Superior temporal gyrus (tissue), 1 donor: ENCODE data around the gene TLCD3B.
A peak's percentile ranks its signal among the peaks of the same experiment; 100 is the strongest.
"Not testable (repeated sequence)": the region's sequence is repeated elsewhere in the genome, so short reads cannot be mapped to it uniquely, and the experiment has no call there.

Source experiments
- DNase-seq: peaks from one replicate; pipeline ENCODE4 v3.0.0-alpha.2; 2016; ENCODE audit errors: extremely low spot score

TLCD3B gene

DNA sequence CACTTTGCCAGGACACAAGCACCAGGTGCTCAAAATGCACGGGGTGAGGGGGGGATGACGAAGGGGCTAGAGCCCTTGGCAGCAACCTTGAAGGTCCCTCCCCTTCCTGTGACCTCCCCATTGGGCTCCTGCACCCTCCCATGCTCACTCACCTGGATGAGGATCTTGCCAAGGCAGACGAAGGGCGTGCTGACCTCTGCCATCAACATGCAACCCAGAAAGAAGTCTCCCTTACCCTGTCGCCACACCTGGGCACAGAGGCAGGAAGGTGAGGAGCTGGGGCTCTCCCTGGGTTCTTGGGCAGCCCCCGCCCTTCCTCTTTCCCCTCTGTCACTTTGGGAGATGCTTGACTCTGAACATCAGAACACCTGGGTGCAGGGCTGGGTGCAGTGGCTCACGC, 5.5 kb downstream of the TLCD3B start:
- DNase-seq: no peak

DNA sequence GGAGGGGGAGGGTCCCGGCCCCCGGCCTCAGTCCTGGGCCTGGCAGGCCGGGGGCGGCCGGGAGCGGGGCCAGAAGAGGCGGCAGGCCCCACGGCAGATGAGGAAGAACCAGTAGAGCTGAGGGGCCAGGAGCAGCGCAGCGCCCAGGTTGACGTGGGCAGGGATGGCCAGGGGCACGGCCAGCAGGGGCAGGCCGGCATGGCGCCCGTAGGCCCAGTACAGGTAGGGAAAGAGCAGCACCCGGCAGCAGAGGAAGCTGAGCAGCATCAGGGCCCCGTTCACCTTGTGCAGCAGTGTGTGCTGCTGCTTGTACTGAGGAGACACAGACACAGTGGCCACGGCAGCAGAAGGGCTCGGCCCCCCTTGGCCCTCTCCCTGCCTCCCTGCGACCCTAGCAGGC, 5.9 kb downstream of the TLCD3B start:
- no peak for DNase-seq

DNA sequence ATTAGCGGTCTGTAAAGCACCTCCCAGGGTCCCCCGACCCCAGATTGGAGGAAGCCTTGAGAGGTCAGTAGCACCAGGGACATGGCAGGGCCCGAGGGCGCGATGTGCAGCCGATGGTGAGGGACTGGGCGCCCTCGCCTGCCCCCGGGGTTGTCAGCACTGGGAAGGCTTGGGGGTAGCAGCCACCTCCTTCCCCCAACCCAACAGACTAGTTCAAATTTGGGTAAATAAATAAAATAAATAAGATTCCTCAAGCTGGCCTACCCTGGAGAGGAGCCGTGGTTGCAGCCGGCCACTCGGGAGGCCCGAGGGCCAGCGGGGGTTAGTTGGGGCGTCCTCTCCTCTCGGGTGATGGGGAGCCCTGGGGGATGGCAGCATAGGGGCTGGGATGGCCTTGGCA, 6.6 kb downstream of the TLCD3B start:
- no peak for DNase-seq

DNA sequence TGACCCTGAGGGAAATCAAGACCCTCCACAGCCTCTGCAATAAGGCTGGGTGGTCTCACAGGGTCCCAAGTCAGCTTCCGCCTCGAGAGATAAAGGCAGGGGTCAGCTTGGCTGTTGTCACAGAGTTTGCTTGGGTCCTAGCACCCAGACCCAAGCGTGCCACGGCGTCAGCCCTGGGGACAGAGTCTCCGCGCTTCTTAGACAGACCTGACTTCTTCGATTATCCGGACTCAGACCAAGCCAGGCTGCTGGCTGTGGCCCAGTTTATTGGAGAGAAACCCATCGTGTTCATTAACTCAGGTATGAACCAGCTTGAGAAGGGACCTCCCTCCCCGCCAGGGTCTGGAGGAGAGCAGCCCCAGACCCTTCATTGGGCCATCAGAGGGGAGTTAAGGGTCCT, 7.5 kb downstream of the TLCD3B start:
- DNase-seq: no peak

DNA sequence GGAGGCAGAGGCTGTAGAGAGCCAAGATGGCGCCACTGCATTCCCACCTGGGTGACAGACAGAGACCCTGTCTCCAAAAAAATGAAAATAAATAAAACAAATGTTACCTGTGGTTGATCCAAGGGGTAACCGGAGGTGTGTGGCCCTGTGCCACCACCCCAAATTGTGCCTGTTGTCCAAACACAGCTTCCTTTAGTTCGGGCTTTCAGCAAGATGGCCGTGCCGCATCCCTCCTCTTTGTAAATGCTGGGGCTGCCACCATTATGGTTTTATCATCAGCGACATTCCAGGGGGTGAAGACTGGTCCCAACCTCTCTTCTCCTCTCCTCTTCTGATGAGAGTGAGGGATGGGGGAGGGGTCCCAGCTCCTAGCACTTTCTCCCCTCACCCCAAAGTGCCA, 8.2 kb downstream of the TLCD3B start, which contains the start of gene C16orf92:
TSS of gene C16orf92 (plus strand) at position 312 of the 400 bp plus-strand sequence. CDS start 143 bp downstream, outside the sequence.
- no peak for DNase-seq

DNA sequence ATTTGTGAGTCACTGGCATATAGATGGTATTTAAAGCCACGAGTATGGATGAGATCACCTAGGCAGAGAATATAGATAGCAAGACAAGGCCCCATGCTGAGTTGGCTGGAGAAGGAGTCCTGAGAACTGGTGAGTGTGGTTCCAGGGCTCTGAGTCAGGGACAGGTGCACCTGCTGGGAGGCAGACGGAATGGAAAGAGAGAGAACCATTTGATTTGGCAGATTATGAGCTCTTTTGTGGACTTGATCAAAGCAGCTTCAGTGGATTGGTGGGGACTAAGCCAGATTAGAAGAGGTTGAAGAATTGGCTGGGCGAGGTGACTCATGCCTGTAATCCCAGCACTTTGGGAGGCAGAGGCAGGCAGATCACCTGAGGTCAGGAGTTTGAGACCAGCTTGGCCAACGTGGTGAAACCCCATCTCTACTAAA, 12.3 kb downstream of the TLCD3B start:
- peak; percentile 45 for DNase-seq

DNA sequence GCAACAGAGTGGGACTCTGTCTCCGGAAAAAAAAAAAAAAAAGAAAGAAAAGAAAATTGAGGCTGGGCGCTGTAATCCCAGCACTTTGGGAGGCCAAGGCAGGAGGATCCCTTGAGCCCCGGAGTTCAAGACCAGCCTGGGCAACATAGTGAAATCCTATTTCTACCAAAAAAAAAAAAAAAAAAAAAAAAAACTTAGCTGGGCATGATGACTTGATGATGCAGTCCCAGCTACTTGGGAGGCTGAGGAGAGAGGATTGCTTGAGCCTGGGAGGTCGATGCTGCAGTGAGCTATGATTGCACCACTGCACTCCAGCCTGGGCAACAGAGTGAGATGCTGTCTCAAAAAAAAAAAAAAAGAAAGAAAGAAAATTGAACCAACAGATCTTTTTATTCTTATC, 13.1 kb downstream of the TLCD3B start:
- not testable (repeated sequence) for DNase-seq

DNA sequence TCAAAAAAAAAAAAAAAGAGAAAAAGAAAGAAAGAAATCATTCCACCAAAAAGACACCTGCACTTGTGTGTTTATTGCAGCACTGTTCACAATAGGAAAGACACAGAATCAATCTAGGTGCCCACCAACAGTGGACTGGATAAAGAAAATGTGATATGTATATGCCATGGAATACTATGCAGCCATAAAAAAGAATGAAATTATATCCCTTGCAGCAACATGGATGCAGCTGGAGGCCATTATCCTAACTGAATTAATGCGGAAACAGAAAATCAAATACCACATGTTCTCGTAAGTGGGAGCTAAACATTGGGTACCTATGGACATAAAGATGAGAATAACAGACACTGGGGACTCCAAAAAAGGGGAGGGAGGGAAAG, 13.8 kb downstream of the TLCD3B start:
- DNase-seq: no peak

DNA sequence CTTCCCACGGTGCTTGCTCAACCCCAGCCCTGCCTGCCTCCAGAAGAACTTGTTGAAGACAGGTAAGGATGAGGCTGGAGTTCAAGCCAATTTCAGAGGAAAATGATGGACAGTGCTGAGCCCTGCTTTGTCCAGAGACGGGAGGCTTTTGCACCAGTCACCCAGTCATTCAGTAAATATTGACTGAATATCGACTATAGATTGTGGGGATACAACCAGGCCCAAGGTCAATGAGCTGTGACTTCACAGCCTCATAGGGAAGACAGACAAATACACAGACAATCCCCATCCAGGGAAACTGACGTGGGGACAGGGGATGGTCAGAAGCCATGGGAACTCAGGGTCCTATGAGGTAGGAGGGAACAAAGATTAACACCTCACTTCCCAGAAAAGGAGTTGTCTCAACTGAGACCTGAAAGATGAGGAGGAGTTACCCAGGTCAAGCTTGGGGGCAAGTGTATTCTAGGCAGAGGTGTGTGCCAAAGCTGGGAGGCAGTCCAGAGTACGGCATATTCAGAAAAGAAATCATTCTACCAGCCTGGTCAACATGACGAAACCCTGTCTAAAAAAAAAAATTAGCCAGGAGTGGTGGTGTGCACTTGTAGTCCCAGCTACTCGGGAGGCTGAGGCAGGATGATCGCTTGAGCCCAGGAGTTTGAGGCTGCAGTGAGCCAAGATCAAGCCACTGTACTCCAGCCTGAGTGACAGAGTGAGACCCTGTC, 14.4 kb downstream of the TLCD3B start:
- DNase-seq: no peak

DNA sequence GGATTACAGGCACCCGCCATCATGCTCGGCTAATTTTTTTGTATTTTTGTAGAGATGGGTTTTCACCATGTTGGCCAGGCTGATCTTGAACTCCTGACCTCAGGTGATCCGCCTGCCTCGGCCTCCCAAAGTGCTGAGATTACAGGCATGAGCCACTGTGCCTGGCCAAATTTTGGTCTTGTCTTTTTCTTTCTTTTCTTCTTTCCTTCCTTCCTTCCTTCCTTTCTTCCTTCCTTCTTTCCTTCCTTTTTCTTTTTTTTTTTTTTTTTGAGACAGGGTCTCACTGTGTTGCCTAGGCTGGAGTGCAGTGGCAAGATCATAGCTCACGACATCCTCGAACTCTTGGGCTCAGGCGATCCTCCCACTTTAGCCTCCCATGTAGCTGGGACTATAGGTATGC, 15.6 kb downstream of the TLCD3B start:
- not testable (repeated sequence) for DNase-seq

DNA sequence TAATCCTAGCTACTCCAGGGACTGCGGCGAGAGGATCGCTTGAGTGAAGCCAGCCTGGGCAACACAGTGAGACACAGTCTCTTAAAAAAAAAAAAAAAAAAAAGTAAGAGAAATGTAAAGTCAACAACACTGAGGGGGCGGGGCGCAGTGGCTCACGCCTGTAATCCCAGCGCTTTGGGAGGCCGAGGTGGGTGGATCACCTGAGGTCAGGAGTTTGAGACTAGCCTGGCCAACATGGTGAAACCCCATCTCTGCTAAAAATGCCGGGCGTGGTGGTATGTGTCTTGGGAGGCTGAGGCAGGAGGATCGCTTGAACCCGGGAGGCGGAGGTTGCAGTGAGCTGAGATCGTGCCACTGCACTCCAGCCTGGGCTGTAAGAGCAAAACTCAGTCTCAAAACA, 18.5 kb downstream of the TLCD3B start:
- not testable (repeated sequence) for DNase-seq

DNA sequence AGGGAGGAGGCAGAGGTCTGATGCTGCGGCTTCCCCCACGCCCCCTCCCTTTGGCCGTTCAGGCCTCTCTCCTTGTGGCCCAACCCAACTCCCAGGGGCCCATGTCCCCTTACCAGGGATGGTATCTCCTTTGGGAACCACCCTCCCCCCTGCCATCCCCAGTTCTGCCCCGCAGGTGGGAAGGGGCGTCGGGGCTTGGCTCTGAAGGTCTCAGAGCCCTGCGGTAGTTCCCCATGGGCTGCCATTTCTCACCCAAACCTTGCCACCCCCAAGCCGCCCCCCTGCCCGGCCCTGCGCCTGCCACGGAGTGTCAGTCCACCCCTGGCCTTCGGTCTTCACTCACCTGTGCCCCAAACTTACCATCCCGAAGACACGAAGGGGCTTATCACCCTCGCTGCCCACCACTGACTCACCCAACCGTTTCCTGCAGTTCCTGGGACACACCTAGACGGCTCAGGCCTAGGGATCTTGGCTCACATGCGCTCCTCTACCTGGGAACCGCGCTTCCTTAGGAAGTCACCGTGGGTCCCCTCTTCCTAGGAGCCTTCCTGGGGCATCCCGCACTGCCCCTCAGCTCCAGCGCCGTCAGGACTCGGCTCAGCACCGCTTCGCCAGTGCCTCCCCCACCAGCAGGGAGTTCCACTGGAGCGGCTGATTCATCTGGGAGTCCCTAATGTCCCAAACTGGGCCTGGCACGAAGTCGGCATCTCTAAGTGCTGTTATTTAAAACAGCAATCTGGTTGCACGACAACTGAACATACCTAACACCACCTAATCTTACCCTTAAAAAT, 19.2 kb downstream of the TLCD3B start:
- DNase-seq: no peak

DNA sequence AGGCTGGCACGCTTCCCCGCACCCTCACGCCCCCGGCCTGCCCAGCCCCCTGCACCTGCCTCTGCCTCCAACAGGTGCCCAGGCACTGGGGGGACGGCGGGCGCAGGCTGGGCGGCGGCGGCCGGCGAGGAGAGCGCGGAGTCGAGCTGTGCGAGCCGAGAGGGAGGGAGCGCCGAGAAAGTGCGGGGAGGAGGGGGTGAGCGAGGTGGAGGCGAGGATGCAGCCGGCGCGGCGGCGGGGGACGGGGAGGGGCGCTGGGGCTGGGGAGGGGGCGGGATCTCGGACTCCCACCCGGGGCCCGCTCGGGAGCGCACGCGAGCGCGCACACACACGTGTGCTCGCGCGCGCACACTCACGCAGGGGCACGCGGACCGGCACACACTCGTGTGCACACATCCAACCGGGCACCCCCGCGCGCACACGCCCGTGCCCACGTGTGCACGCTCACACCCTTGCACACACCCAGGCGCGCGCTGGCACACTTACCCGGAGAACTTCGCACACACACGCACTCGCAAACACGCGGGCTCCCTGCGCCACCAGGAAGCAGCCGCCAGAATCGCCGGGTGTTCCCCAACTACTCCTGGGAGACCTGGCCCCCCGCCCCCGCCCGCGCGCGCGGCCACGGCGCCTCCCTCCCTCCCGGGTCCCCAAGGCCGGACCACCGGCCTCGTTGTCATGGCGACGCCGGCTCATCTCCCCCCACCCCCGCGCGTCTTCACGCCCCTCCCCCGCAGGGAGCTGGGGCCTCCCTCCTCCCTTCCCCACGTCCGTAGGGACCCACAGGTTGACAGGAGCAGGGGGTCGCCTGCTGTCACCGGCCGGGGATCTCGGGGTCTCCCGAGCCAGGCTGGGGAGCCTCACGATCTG, 20.0 kb downstream of the TLCD3B start, which contains the start of gene DOC2A:
TSS of gene DOC2A (minus strand) at position 184 of the 870 bp plus-strand sequence. CDS start 805 bp downstream, outside the sequence.
- DNase-seq: no peak

DNA sequence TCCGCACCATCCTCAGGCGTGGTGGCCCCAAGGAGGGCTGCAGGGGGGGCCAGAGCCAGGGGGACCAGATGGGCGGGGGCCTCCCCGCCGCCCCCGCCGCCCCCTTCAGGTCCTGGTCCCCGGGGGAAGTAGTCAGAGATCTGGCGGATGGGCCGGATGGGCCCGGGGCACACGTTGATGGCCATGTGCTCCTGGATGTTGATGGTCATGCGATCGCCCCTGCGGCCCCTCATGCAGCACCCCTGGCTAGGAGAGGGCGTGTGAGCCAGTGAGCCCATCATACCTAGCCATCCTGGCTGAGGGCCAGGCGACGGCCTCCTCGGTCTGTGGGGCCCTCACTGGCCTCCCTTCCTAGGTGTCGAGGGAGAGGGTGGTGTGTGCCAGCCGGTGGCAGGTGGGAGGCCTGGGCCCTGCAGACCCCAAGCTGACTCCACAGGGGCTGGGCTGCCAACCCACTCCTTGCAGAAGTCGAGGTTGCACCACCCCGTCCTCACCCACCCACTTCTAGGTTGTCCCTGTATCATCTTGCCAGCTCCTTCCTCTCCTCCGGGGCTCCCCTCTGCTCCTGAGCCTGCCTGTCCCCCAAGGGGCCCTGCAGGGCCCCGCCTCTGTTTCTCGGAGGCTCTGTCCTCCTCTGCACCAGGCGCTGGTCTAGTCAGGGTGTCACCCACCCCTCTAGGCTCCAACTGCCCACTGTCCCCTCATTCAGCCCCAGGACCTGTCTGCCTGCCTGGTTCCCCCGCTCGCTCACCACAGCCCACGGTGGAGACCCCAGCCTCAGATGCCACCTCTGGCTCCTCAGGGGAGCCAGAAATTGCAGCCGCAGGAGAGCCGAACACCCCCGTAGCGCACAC, 20.9 kb downstream of the TLCD3B start:
- no peak for DNase-seq

DNA sequence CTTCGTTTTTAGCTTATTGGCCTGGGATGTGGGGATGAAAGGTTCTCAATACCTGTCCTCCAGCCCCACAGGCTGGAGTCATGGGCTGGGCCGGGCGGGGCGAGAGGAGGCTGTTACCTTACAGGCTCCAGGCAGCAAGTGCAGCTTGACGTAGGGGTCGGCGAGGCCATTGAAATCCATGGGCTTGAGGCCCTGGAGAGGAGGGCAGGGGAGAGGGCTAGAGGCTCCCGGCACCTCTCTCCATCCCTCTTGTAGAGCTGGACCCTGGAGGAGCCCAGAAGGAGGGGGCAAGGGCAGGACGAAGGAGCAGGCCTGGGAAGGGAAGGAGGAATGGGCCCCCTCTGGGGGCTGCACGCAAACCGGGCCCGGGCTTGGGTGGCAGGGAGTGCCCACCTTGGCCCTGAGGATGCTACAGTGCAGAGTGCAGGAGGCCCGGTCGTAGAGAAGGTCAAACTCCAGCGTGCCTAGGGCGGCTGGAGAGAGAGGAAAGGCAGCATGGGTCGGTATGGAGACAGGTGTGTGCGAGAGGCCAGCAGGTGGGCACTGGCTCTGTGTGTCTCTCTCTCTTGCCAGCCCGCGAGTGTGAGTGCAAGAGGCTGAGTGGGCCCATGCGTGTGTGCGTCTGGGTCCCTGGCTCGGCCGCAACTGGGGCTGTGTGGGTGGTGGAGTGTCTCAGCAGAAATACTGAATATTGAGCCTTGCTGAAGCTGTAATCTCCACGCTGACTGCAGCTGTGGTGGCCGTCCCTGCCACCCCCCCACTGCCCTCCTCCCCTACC, 21.8 kb downstream of the TLCD3B start:
- DNase-seq: no peak

DNA sequence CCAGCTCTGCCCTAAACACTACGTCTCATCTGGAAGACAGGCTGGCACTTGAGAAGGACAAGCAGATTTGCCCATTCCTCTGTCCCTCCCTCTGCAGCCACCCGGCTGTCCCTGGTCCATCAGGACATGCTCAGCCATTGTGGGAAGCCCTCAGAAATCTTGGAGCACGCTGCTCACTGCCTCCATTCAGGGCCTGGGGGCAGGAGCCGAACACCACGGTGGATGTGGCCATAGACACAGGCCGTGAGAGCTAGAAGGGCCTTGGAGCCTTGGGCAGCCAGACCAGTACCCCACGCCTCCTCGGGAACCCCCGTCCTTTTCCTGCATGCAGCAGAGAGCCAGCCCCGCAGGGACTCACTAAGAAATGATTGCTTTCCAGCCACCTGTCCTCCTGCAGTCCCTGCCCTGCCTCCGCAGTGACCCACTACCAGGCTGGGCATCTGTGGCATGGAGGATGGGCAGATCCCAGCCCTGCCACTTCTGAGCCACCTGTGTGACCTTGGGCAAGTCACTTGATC, 23.6 kb downstream of the TLCD3B start:
- no peak for DNase-seq

DNA sequence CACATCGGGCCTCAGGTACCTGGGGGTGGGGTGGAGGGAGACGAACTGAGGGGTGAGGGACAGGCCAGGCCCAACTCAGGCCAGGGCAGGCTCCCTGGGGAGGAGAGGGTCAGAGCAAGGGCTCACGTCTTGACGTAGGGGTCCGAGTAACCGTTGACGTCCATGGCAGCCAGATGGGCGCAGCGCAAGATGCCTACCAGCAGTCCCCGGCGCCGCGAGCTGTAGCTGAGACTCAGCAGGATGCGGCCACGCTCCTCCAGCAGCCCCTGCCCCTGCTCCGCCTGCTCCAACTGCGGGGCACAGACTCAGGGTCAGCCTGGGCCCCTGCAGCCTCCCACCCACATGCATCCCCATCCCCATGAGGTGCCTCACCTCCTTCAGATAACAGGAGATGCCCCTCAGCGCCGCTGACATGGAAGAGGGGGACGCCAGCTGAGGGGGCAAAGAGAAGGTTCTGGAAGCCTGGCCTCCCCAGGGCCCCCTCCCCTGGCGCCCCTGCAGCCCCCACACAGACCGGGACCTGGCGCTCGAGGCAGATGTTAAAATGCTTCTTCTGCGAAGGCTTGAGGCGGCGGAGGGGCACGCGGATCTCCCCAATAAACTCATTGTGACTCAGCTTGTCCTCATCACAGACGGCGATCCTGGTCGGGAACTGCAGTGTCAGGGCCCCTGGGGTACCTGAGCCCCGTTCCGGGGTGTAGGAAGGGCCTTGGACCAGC, 24.3 kb downstream of the TLCD3B start:
- no peak for DNase-seq

DNA sequence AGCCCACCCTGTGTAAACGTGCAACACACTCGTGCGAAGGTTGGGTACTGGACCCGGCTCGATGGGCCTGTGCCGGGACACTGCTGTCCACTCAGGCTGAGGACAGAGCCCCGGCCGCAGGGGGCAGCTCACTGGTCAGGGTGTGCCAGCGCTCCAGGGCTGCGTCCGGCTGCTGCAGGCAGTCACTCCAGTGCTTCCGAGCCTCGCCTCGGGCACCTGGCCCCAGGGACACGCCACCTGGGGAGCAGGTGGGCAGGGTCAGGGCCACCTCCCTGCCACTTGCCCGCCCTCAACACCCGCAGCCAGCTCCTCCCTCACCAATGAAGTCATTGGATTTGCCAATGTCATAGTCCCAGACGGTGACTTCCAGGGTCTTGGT, 25.0 kb downstream of the TLCD3B start:
- no peak for DNase-seq

DNA sequence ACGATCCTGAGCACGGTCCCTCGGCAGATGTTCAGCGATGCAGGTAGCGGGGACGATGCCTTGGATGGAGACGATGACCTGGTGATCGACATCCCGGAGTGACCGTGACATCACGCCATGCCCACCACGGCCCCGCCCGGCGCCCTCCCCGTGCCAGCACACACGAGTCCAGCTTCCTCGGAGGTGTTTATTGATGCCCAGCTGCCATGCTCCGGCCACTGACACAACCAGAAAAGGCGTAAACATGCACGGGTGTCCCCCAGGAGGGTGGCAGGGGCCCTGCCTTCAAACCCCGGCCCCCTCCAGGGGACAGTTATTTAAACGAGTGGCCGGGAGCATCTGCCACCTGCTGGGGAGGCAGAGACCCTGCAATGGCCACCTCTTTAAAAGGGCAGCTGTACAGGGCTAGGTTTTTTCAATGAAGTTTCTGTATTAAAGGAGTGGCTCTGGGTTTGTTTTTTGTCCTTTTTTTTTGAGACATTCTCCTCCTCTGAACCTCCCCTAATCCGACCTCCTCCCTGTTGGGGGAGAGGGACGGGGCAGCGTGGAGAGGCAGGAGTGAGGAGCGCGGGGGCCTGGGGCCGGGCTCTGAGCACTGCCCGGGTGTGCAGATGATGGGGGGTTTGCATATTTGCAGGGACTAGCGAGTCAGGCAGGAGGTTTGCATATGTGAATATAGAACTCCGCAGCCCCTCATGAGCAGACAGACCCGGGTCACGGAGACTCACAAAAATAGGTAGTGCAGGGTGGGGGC, 25.6 kb downstream of the TLCD3B start:
- no peak for DNase-seq
